Endothelial cell of umbilical vein (primary cell): ENCODE data around the gene STK32C. TPM values are rescaled to one million over a fixed set of nuclear protein-coding genes. Genes with fewer than 3 reads are reported as not detected.

Source experiments
- BruUV-seq: library from RNA; stranded (reverse); fragments of 400-500 nt; replicated peaks from 2 replicates; lab custom pipeline; 2021; lab: Mats Ljungman, UMichigan
- CTCF ChIA-PET: fragments of 300-600, 350-600 bp; sonication (Branson Sonifier 250); formaldehyde crosslinking; loops from one replicate; lab custom pipeline; 2021; ENCODE audit warnings: antibody characterized with exemption, inconsistent platforms; lab: Charles Lee
- POLR2A ChIA-PET: fragments of 300-600, 350-600 bp; sonication (Branson Sonifier 250); formaldehyde crosslinking; loops from one replicate; lab custom pipeline; 2021; ENCODE audit warnings: antibody characterized with exemption, inconsistent platforms; lab: Charles Lee
- DNase-seq: peaks from one replicate; pipeline ENCODE4 v3.0.0-alpha.2; 2011; ENCODE audit warnings: low read depth, low spot score
- FAIRE-seq: peaks from 2 replicates; lab custom pipeline; 2011; peaks lifted over from hg19 to GRCh38; lab: Jason Lieb, UNC
- H2AFZ ChIP-seq: 2 replicates; pipeline ENCODE4 v1.6.0; 2012; ENCODE audit warnings: low read depth, low read length, control low read depth, inconsistent platforms
- H3K27ac ChIP-seq: 2 replicates; pipeline ENCODE4 v1.5.1; 2011; ENCODE audit warnings: low read depth, mild to moderate bottlenecking, control low read depth, low read length, moderate library complexity; ENCODE audit not compliant: insufficient read depth
- H3K27me3 ChIP-seq, 2 experiments: 2 replicates each; pipeline versions ENCODE4 v1.6.0 to v1.6.1; 2011; ENCODE audit warnings: low read length in 2 of 2, mixed read lengths in 1 of 2; ENCODE audit not compliant: control insufficient read depth in 2 of 2, insufficient read depth in 2 of 2
- H3K36me3 ChIP-seq, 2 experiments: 2 replicates in 1 of 2; 3 replicates in 1 of 2; pipeline ENCODE4 v1.5.1; 2011; ENCODE audit warnings: low read length in 2 of 2, mild to moderate bottlenecking in 1 of 2, moderate library complexity in 1 of 2; ENCODE audit not compliant: control insufficient read depth in 2 of 2, insufficient read depth in 2 of 2; ENCODE audit errors: extremely low read depth in 1 of 2
- H3K4me1 ChIP-seq: 3 replicates; pipeline ENCODE4 v1.5.1; 2011; ENCODE audit warnings: mild to moderate bottlenecking, low read length; ENCODE audit not compliant: control insufficient read depth, insufficient read depth; ENCODE audit errors: extremely low read depth
- H3K4me2 ChIP-seq: 2 replicates; pipeline ENCODE4 v1.6.1; 2011; ENCODE audit warnings: low read length, control low read depth, mixed read lengths; ENCODE audit not compliant: insufficient read depth
- H3K4me3 ChIP-seq, 3 experiments: fragments of 200-600 bp in 1 of 3; sonication (generic), shearing (Covaris generic) in 1 of 3; replicated peaks in 1 of 3; 2 replicates each; pipeline ENCODE4 v1.5.1; 2011 to 2016; ENCODE audit warnings: control low read depth in 3 of 3, low read length in 3 of 3, mild to moderate bottlenecking in 2 of 3, inconsistent platforms in 1 of 3, low read depth in 1 of 3, moderate library complexity in 1 of 3; ENCODE audit not compliant: insufficient read depth in 1 of 3
- H3K79me2 ChIP-seq: 2 replicates; pipeline ENCODE4 v1.6.0; 2012; ENCODE audit warnings: low read length, inconsistent platforms; ENCODE audit not compliant: control insufficient read depth, insufficient read depth
- H3K9ac ChIP-seq: replicated peaks from 2 replicates; pipeline ENCODE3; 2011; ENCODE audit warnings: low read length, control low read depth; ENCODE audit not compliant: insufficient read depth; ENCODE audit errors: extremely low read depth
- H3K9me1 ChIP-seq: replicated peaks from 3 replicates; pipeline ENCODE4 v1.6.0; 2011; ENCODE audit warnings: mild to moderate bottlenecking, low read length; ENCODE audit not compliant: control insufficient read depth, insufficient read depth; ENCODE audit errors: extremely low read depth
- H3K9me3 ChIP-seq: replicated peaks from 2 replicates; pipeline ENCODE4 v1.5.1; 2012; ENCODE audit warnings: low read length, inconsistent platforms; ENCODE audit not compliant: control insufficient read depth, insufficient read depth
- H4K20me1 ChIP-seq: replicated peaks from 2 replicates; pipeline ENCODE3; 2011; ENCODE audit warnings: mild to moderate bottlenecking, low read length; ENCODE audit not compliant: control insufficient read depth, insufficient read depth; ENCODE audit errors: extremely low read depth
- CTCF ChIP-seq, 2 donors: IDR thresholded peaks; 1 replicate in 1 of 2; 2 replicates in 1 of 2; pipeline ENCODE4 v1.5.1; 2011; ENCODE audit warnings: low read length in 2 of 2, mild to moderate bottlenecking in 2 of 2, moderate library complexity in 2 of 2, control low read depth in 1 of 2, inconsistent platforms in 1 of 2, low read depth in 1 of 2; ENCODE audit not compliant: insufficient read depth in 1 of 2; ENCODE audit errors: extremely low read depth in 1 of 2
- EZH2 ChIP-seq: IDR thresholded peaks from 2 replicates; pipeline ENCODE4 v1.6.1; 2012; ENCODE audit warnings: borderline replicate concordance, low read depth, mild to moderate bottlenecking, moderate library complexity, low read length, inconsistent platforms; ENCODE audit not compliant: severe bottlenecking
- FOS ChIP-seq: IDR thresholded peaks from 2 replicates; pipeline ENCODE4 v1.6.1; 2011; ENCODE audit warnings: mild to moderate bottlenecking, low read length, moderate library complexity, borderline replicate concordance; ENCODE audit not compliant: insufficient read depth
- GATA2 ChIP-seq: IDR thresholded peaks from 2 replicates; pipeline ENCODE4 v1.7.0; 2011; ENCODE audit warnings: low read depth, mild to moderate bottlenecking, moderate library complexity, mixed read lengths, low read length; ENCODE audit not compliant: insufficient read length, insufficient read depth
- JUN ChIP-seq: IDR thresholded peaks from 2 replicates; pipeline ENCODE4 v1.6.1; 2011; ENCODE audit warnings: borderline replicate concordance, low read depth; ENCODE audit not compliant: insufficient read length, insufficient read depth
- MAX ChIP-seq: IDR thresholded peaks from 2 replicates; pipeline ENCODE4 v1.6.1; 2011; ENCODE audit not compliant: insufficient read depth, insufficient read length
- MYC ChIP-seq: IDR thresholded peaks from one replicate; pipeline ENCODE4 v1.6.1; 2011; ENCODE audit warnings: mild to moderate bottlenecking, low read depth, low read length
- POLR2A ChIP-seq: IDR thresholded peaks from 2 replicates; pipeline ENCODE4 v1.6.1; 2012; ENCODE audit warnings: low read depth, mild to moderate bottlenecking, control low read depth, low read length
- POLR2AphosphoS5 ChIP-seq: IDR thresholded peaks from 2 replicates; pipeline ENCODE4 v1.6.1; 2012; ENCODE audit warnings: low read depth, mild to moderate bottlenecking, control low read depth, low read length, moderate library complexity; ENCODE audit not compliant: insufficient read depth
- dilution Hi-C: fragments of 300-500 bp; cut with MboI; formaldehyde crosslinking; loops from one replicate; pipeline ENCODE4 v1.15.0; 2019; ENCODE audit warnings: low sequenced_read_pairs; ENCODE audit not compliant: extremely low pct_ligation_motif_present
- intact Hi-C: fragments of 100-400 bp; cut with micrococcal nuclease; formaldehyde crosslinking; loops from one replicate; pipeline ENCODE4 v1.10.0; 2022
- polyA plus RNA-seq, 4 experiments: library from polyadenylated mRNA; depleted of rRNA in 3 of 4; stranded (reverse) in 3 of 4; unstranded in 1 of 4; fragments of >200 nt; gene quantifications; 2 replicates each; pipeline versions ENCODE4 v1.2.1 to v1.2.3, GENCODE V29; 2011 to 2012; ENCODE audit warnings: missing spikeins in 1 of 4
- total RNA-seq: library from RNA; stranded (reverse); gene quantifications from 2 replicates; pipeline ENCODE4 v1.2.3, GENCODE V29; 2021

Gene STK32C
- total and polyA plus RNA-seq, 2 donors (not counting 3 experiments of a cell fraction or from before 2014, with no cell fraction given) = 5.4 to 14.1 TPM

GRCh38 chr10:132230557-132231210, 77.1 kb downstream of the STK32C start:
- Histone ChIP-seq H3K4me2 (no peak overlapping the region), H3K36me3 (no peaks in the 10 kb centered on the region), H3K9me1 (no peaks in the 10 kb centered on the region), H4K20me1 (no peaks in the 10 kb centered on the region), H3K4me1 (no peaks in the 10 kb centered on the region), H3K4me3 (no peak overlapping the region), H3K27me3 (no peaks in the 10 kb centered on the region), H2AFZ (peak overlapping the region; percentile 66), H3K79me2 (no peaks in the 10 kb centered on the region), H3K27ac (no peak overlapping the region), H3K9ac (no peak overlapping the region), H3K9me3 (no peaks in the 10 kb centered on the region)
- CTCF ChIA-PET = interaction anchor here (0.7 kb wide), 1 partner anchor 48 kb away, joined by 3 read pairs; no protein-coding TSS in a partner anchor
- BruUV-seq = no TSS peak
- FAIRE-seq (no peak), DNase-seq (no peak)
- no peak for TF ChIP-seq MYC
- no peak for TF ChIP-seq GATA2
- TF ChIP-seq EZH2 = no peak
- no peak for TF ChIP-seq CTCF (IDR thresholded peaks at IDR 0.05; ENCODE audit: extremely low read depth in 1 of 2, insufficient read depth in 1 of 2, low read depth in 1 of 2, low read length in 2 of 2)
- TF ChIP-seq POLR2A = no peak
- TF ChIP-seq FOS = no peak
- no peak for TF ChIP-seq MAX
- TF ChIP-seq JUN = no peak
- no peak for TF ChIP-seq POLR2AphosphoS5
- dilution Hi-C loops = no loop called here
- POLR2A ChIA-PET = no interaction called here
- intact Hi-C loops = no loop called here
